ENCODE results near the gene PCDHGA1.
"Not testable (repeated sequence)": the region's sequence is repeated elsewhere in the genome, so short reads cannot be mapped to it uniquely, and the experiment has no call there.

Gene PCDHGA1

DNA sequence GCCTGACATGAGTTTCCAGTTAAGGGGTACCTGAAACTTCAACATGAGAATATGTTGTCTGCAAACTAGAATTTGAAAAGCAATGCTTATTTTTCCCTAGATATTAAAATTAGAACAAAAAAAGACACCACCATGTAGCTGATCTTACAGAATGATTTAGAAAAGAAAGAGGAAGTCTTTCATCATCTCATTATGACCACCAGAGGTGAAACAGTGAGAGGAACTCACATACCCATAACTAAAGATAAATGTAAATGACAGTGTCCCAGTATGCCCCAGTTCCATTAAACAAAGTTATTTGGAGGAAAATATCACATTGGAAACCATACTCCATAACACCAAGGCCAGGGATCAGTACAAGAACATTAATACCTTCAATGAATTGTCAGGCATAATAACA, 16.6 kb upstream of the PCDHGA1 start:
- no peak overlapping the region for H3K4me2 ChIP-seq (ENCODE audit: low read length)
- H3K4me3 ChIP-seq (ENCODE audit: low read depth, low read length): no peak overlapping the region
- no peaks in the 10 kb centered on the region for H3K79me1 ChIP-seq (ENCODE audit: low read length)
- H2BK12ac ChIP-seq (ENCODE audit: low read length): no peak overlapping the region
- no peak overlapping the region for H2AK5ac ChIP-seq (ENCODE audit: low read length)
- no peak overlapping the region for H4K12ac ChIP-seq (ENCODE audit: low read depth, low read length)
- no peak overlapping the region for H2BK5ac ChIP-seq (ENCODE audit: low read depth, low read length, poor library complexity)
- no peak for DNase-seq
- no peak overlapping the region for H2BK120ac ChIP-seq (ENCODE audit: insufficient read depth, low read length, poor library complexity)
- no peak overlapping the region for H4K91ac ChIP-seq (ENCODE audit: low read depth, low read length)
- no peaks in the 10 kb centered on the region for H3K27me3 ChIP-seq (ENCODE audit: insufficient read depth, low read length)
- H3K23ac ChIP-seq (ENCODE audit: low read length): no peak overlapping the region
- no peaks in the 10 kb centered on the region for H3K79me2 ChIP-seq (ENCODE audit: control insufficient read depth, insufficient read depth, low read length, poor library complexity)
- peaks cover 2 to 5% of the 10 kb centered on the region in 2 experiments for H3K36me3 ChIP-seq (ENCODE audit: control insufficient read depth in 1 of 2, insufficient read depth in 2 of 2, low read length in 2 of 2)
- H3K27ac ChIP-seq (ENCODE audit: low read depth, low read length): no peak overlapping the region
- H3K9ac ChIP-seq (ENCODE audit: low read length): no peak overlapping the region
- no peaks in the 10 kb centered on the region for H3K9me3 ChIP-seq (ENCODE audit: insufficient read depth, low read depth, low read length)
- no peak overlapping the region for H4K8ac ChIP-seq (ENCODE audit: low read depth, low read length)
- no peak overlapping the region for H3K4ac ChIP-seq (ENCODE audit: low read depth, low read length)
- H3K18ac ChIP-seq (ENCODE audit: low read length): no peak overlapping the region
- no peaks in the 10 kb centered on the region for H3K4me1 ChIP-seq (ENCODE audit: control insufficient read depth in 1 of 2, insufficient read depth in 2 of 2, low read length in 2 of 2)
- no peak overlapping the region for H2AFZ ChIP-seq (ENCODE audit: insufficient read depth, low read length, poor library complexity)
- H3K14ac ChIP-seq (ENCODE audit: low read length): no peak overlapping the region

DNA sequence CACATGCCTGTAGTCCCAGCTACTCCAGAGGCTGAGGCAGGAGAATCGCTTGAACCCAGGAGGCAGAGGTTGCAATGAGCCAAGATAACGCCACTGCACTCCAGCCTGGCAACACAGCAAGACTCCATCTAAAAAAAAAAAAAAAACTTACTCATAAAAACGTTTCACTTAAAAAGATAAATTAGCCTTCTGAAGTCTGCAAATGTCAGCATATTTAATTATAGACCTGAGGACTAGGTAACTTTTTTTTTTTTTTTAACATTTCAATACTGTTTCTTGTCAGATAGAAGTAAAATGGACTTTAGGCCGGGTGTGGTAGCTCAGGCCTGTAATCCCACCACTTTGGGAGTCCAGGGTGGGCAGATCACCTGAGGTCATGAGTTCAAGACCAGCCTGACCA, 13.4 kb upstream of the PCDHGA1 start:
- H3K79me1 ChIP-seq (ENCODE audit: low read length); H3K79me2 ChIP-seq (ENCODE audit: control insufficient read depth, insufficient read depth, low read length, poor library complexity); H2BK12ac ChIP-seq (ENCODE audit: low read length); H3K4me1 ChIP-seq (ENCODE audit: control insufficient read depth in 1 of 2, insufficient read depth in 2 of 2, low read length in 2 of 2); DNase-seq; H4K8ac ChIP-seq (ENCODE audit: low read depth, low read length); H3K4me2 ChIP-seq (ENCODE audit: low read length); H3K27ac ChIP-seq (ENCODE audit: low read depth, low read length); H3K9me3 ChIP-seq (ENCODE audit: insufficient read depth, low read depth, low read length); H3K23ac ChIP-seq (ENCODE audit: low read length); H3K18ac ChIP-seq (ENCODE audit: low read length); H2BK5ac ChIP-seq (ENCODE audit: low read depth, low read length, poor library complexity); H3K4me3 ChIP-seq (ENCODE audit: low read depth, low read length); H3K4ac ChIP-seq (ENCODE audit: low read depth, low read length); H4K12ac ChIP-seq (ENCODE audit: low read depth, low read length); H3K27me3 ChIP-seq (ENCODE audit: insufficient read depth, low read length); H2AK5ac ChIP-seq (ENCODE audit: low read length); H2AFZ ChIP-seq (ENCODE audit: insufficient read depth, low read length, poor library complexity); H3K9ac ChIP-seq (ENCODE audit: low read length); H3K14ac ChIP-seq (ENCODE audit: low read length); H4K91ac ChIP-seq (ENCODE audit: low read depth, low read length); H2BK120ac ChIP-seq (ENCODE audit: insufficient read depth, low read length, poor library complexity): not testable (repeated sequence)
- WGBS (ENCODE audit: extremely low coverage, insufficient coverage, insufficient read length): no CpG with 5 or more reads among the region's 4 CpGs
- H3K36me3 ChIP-seq (ENCODE audit: control insufficient read depth in 1 of 2, insufficient read depth in 2 of 2, low read length in 2 of 2): peaks cover 5 to 11% of the 10 kb centered on the region in 2 experiments

DNA sequence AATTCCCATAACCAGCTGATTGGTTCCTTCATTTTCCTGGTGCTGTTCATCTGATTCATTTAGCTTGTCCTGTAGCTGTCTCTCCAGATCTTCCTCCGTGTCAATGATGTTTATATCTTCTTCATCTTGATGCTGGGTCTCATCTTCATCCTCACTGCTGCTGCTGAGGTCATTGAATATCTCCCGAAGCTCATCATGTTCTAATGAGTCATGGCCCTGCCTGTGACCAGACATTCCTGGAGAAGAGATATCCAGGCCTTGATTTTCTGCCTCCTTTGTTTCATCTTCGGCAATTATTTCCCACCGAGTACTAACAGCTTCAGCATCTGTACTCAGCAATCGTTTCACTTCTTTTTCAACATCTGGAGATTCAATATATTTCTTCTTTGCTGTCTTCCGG, 11.1 kb upstream of the PCDHGA1 start:
- peaks cover 4% of the 10 kb centered on the region for H3K79me2 ChIP-seq (ENCODE audit: control insufficient read depth, insufficient read depth, low read length, poor library complexity)
- no peak overlapping the region for H2AFZ ChIP-seq (ENCODE audit: insufficient read depth, low read length, poor library complexity)
- H2BK5ac ChIP-seq (ENCODE audit: low read depth, low read length, poor library complexity): no peak overlapping the region
- H4K12ac ChIP-seq (ENCODE audit: low read depth, low read length): no peak overlapping the region
- H2BK120ac ChIP-seq (ENCODE audit: insufficient read depth, low read length, poor library complexity): no peak overlapping the region
- no peak overlapping the region for H2AK5ac ChIP-seq (ENCODE audit: low read length)
- peaks cover 6% of the 10 kb centered on the region for H3K79me1 ChIP-seq (ENCODE audit: low read length)
- WGBS (ENCODE audit: extremely low coverage, insufficient coverage, insufficient read length): no CpG with 5 or more reads among the region's 6 CpGs
- H3K4me2 ChIP-seq (ENCODE audit: low read length): no peak overlapping the region
- H3K27me3 ChIP-seq (ENCODE audit: insufficient read depth, low read length): no peaks in the 10 kb centered on the region
- no peak overlapping the region for H4K91ac ChIP-seq (ENCODE audit: low read depth, low read length)
- H3K27ac ChIP-seq (ENCODE audit: low read depth, low read length): no peak overlapping the region
- peaks cover 3% of the 10 kb centered on the region for H3K9me3 ChIP-seq (ENCODE audit: insufficient read depth, low read depth, low read length)
- no peak overlapping the region for H3K18ac ChIP-seq (ENCODE audit: low read length)
- peak overlapping the region; percentile 83 for H3K4ac ChIP-seq (ENCODE audit: low read depth, low read length)
- H3K36me3 ChIP-seq (ENCODE audit: control insufficient read depth in 1 of 2, insufficient read depth in 2 of 2, low read length in 2 of 2): peaks cover 5 to 11% of the 10 kb centered on the region in 2 experiments
- no peak overlapping the region for H3K4me3 ChIP-seq (ENCODE audit: low read depth, low read length)
- H3K4me1 ChIP-seq (ENCODE audit: control insufficient read depth in 1 of 2, insufficient read depth in 2 of 2, low read length in 2 of 2): peaks cover 2 to 5% of the 10 kb centered on the region in 2 experiments
- no peak overlapping the region for H4K8ac ChIP-seq (ENCODE audit: low read depth, low read length)
- H2BK12ac ChIP-seq (ENCODE audit: low read length): no peak overlapping the region
- no peak overlapping the region for H3K14ac ChIP-seq (ENCODE audit: low read length)
- H3K9ac ChIP-seq (ENCODE audit: low read length): no peak overlapping the region
- H3K23ac ChIP-seq (ENCODE audit: low read length): no peak overlapping the region
- no peak for DNase-seq

DNA sequence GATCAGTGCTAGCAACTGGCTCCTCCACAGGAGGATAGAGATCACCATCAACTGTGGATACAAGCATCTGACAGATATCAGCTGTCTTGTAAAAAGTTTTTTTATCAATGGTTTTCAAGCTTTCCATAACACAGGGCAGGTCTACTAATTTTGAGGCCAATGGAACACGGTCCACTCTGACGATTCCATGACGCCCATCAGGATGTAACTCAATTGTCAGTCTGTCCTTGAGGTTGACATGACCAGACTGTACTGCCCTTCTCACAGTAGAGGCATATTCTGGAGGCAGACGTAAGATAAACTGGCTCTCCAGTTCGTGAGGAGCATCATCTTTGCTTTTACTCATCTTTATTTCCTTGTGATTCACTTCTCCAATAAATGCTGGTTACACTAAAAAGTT, 10.6 kb upstream of the PCDHGA1 start:
- no peak for DNase-seq
- Histone ChIP-seq H3K27me3 (ENCODE audit: insufficient read depth, low read length) (no peaks in the 10 kb centered on the region), H3K27ac (ENCODE audit: low read depth, low read length) (no peak overlapping the region), H3K18ac (ENCODE audit: low read length) (no peak overlapping the region), H4K8ac (ENCODE audit: low read depth, low read length) (no peak overlapping the region), H3K36me3 (ENCODE audit: control insufficient read depth in 1 of 2, insufficient read depth in 2 of 2, low read length in 2 of 2) (peaks cover 5 to 11% of the 10 kb centered on the region in 2 experiments), H2AK5ac (ENCODE audit: low read length) (no peak overlapping the region), H3K23ac (ENCODE audit: low read length) (no peak overlapping the region), H3K4me3 (ENCODE audit: low read depth, low read length) (peak overlapping the region; percentile 57), H3K4me2 (ENCODE audit: low read length) (peak overlapping the region; percentile 59), H4K91ac (ENCODE audit: low read depth, low read length) (no peak overlapping the region), H2BK120ac (ENCODE audit: insufficient read depth, low read length, poor library complexity) (no peak overlapping the region), H3K9me3 (ENCODE audit: insufficient read depth, low read depth, low read length) (peaks cover 3% of the 10 kb centered on the region), H3K4me1 (ENCODE audit: control insufficient read depth in 1 of 2, insufficient read depth in 2 of 2, low read length in 2 of 2) (peaks cover 2 to 5% of the 10 kb centered on the region in 2 experiments), H2BK5ac (ENCODE audit: low read depth, low read length, poor library complexity) (no peak overlapping the region), H3K9ac (ENCODE audit: low read length) (no peak overlapping the region), H3K4ac (ENCODE audit: low read depth, low read length) (peak overlapping the region; percentile 77), H3K79me2 (ENCODE audit: control insufficient read depth, insufficient read depth, low read length, poor library complexity) (peaks cover 4% of the 10 kb centered on the region), H3K79me1 (ENCODE audit: low read length) (peaks cover 6% of the 10 kb centered on the region), H2AFZ (ENCODE audit: insufficient read depth, low read length, poor library complexity) (no peak overlapping the region), H2BK12ac (ENCODE audit: low read length) (no peak overlapping the region), H4K12ac (ENCODE audit: low read depth, low read length) (no peak overlapping the region), H3K14ac (ENCODE audit: low read length) (no peak overlapping the region)
- WGBS (ENCODE audit: extremely low coverage, insufficient coverage, insufficient read length): no CpG with 5 or more reads among the region's 5 CpGs

Measured in trophoblast cell (in vitro differentiated cells and primary cell).